DMS53 (cell line): ENCODE measurements around the gene DOK7.
A peak's percentile ranks its signal among the peaks of the same experiment; 100 is the strongest.

Experiments used
- DNase-seq: peaks from one replicate; lab custom pipeline; 2025; lab: John Stamatoyannopoulos, UW

DOK7 gene

DNA sequence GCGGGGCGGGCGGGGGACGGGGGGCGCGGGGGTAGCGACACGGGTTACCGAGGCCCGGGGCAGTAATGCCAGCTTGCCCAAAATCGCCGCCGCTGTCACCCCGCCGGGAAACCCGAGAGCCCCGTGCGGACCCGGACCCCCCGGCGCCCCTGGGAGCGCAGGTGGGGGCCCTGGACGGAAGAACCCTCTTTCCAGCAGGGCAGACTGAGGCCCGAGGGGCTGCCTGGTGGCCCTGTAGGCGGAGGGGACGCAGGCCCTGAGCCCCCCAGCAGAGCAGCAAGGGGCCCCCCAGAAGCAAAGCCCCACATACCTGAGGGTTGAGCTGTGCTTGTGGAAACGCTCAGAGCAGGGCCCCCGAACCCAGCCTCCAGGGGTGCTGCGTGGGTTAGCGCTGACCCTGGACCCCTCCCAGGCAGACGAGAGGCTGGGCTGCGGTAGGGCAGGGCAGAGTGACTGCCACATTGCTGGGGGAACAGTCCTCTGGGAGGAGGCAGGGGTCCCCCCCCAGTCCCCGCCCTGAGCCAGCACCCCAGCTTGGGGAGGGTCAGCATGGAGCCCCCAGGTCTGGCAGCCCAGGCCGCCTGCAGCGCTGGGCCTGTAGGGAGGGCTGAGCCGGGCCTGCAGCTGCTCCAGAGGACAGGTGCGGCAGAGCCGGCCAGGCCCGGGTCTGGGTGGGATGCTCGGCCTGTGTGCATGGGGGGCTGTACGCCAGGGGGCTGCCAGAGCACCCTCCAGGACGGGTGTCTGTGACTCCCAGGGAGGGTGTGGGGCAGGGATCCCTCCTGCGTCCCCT lies 646 bp downstream of the DOK7 start:
- no peak for DNase-seq

DNA sequence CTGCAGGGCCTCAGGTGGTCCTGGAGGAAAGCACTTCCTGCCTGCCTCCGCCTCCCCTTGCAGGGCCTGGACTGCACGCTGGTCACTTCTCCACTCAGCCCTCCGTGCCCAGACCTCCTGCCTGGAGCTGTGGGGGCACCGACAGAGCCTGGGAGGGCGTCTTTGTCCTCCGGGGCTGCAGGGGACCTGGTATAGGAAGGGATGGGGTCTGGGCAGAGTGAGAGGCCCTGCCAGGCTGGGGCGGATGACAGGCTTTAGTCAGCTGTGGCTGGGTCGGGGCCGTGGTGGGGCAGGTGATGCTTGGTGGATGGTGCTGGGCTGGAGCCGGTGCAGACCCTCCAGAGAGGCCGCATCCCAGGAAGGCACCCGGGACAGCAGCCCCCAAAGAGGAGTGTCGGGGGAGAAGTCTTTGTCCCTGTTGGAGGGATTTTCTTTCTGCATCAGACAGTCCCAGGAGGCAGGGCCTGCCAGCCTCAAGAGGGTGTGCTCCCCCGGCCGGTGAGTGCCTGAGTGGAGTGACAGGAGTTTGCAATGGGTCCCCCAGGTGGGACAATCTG lies 1.3 kb downstream of the DOK7 start:
- no peak for DNase-seq

DNA sequence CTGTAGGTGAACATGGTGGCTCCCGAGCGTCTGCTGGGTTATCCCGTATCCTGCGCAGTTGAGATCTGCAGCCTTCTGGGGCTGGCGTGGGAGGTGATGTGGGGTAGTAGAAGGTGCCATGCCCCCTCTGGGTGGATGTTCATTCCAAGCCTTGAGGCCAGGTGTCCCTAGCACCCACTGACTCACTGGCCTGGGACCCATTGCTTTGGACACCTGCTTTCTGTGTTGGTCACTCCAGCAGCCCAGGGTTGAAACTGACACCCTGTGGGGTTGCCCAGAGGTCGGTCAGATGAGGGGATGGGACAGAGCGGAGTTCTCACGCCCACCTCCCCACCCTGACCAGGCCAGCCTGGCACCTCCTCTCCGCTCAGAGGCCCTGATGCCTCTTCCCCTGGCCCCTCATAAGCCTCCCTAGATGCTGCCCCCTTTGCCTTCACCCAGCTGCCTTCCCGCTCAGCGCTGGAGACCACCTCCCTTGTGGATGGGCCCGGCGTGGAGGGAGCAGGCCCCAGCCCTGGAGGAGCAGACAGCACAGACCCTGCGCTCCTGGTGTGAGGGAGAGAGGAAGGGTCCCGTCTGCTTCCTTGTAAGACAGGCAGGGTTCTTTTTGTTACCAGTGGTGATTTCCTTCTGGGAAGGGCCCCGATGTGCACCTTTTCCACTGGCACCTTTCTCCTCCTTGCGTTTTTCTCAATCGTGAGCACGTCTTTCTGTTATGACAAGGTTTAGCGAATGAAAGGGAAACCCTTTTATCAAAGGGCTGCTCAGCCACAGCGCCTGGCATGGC lies 2.0 kb downstream of the DOK7 start:
- DNase-seq, result no peak

DNA sequence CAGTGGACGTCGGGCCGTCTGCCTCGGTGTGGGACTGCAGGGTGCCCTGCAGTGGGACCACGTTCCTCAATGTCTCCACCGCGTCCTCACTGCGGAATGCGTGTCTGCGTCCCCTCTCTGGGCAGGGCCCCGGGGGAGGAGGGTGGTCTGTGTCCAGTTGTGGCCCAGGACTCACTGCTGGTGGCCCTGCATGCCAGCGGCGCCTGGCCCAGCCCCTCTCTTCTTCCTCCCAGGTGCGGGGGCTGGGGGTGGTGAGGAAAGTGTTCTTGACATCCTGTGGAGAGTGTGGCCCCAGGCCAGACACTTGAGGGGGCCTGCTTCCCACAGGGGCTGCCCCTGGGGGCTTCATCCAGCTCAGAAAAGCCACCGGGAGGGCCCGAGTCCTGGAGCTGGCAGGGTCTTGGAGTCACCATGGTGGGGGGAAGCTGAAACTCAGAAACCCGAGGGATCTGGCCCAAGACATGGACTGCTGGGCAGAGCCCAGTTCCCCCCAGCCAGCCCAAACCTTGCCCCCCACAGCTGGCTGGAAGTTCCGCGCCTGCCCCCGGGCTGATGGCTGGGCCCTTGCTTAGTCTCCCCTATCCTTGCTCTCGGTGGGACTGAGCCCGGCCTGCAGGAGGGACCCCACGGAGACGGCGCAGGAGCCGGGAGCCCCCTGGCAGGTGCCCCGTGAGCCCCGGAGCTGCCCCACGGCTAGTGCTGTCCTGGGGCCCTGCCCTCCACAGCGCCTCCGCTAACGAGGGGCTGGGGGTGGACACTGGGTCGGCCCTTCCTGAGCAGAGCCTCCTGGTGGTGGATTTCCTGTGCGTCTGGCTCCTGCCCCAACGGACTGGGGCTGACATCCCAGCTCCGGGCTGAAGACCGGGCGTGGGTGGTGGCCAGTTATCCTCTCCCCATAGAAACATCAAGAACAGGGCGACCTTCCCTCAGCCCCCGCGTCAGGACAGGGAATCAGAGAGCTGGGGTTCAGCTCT lies 2.9 kb downstream of the DOK7 start:
- no peak for DNase-seq

GRCh38 chr4:3466691-3467600 lies 3.8 kb downstream of the DOK7 start:
- no peak for DNase-seq

- no peak for DNase-seq
Measured at GRCh38 chr4:3467601-3468031, 4.5 kb downstream of the DOK7 start.

DNA sequence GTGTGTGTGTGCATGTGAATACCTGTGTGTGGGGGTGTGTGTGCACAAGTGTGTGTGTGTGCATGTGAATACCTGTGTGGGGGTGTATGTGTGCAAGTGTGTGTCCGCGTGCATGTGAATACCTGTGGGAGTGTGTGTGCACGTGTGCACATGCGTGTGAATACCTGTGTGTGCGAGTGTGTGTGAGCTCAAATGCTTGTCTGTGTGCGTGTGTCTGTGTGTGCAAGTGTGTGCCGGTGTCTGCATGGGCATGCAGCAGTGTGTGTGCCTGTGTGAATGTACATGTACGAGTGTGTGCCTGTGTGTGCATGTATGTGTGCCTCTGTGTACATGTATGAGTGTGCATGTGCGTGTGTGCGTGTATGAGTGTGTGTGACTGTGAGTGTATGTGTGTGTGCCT lies 5.0 kb downstream of the DOK7 start:
- DNase-seq, result no peak

DNA sequence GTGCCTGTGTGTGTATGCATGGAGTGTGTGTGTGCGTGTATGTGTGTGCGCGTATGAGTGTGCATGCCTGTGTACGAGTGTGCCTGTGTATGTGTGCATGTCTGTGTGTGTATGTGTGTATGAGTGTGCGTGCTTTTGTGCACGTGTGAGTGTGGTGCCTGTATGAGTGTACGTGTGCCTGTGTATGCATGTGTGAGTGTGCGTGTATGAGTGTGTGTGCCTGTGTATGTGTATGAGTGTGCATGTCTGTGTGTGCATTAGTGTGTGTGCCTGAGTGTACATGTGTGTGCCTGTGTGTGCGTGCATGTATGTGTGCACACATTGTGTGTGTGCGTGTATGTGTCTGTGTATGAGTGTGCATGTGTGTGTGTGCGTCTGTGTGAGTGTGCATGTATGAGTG lies 5.7 kb downstream of the DOK7 start:
- no peak for DNase-seq

- no peak for DNase-seq
Measured at GRCh38 chr4:3469386-3470243, 6.5 kb downstream of the DOK7 start.

GRCh38 chr4:3470244-3471097 lies 7.4 kb downstream of the DOK7 start:
- peak; percentile 49 for DNase-seq

DNA sequence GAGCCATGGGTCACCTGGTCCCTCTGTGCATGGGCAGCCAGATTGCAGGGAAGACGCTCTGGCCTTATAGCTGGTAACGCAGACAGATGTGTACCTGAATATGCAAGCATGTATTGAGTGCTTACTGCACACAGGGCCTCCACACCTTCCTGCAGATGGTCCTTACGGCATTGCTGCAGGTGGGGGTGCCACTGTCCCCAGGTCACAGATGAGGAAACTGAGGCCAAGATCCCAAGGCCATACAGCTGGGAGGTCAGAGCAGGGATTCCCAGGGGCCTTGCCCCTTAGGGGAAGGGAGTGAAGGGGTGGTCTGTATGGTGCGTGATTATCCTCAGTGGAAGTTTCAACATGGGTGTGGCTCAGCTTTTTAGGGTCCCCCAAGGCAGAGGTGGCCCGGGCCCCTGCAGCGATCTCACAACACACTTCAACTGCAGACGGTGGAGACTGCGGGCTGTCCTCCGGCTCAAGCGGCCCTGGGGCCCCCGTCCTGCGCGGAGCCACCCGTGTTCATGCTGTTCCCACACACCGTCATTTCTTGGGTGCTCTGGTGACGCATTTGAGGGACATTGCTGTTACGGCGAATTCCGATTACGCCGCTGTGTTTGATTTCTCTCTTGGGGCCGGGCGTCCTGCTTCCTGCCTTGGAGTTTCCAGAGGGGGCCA lies 8.1 kb downstream of the DOK7 start:
- DNase-seq, result no peak

GRCh38 chr4:3471886-3472285 lies 8.8 kb downstream of the DOK7 start:
- DNase-seq, result no peak

- DNase-seq, result peak; percentile 65
Measured at GRCh38 chr4:3472411-3473141, 9.5 kb downstream of the DOK7 start.

DNA sequence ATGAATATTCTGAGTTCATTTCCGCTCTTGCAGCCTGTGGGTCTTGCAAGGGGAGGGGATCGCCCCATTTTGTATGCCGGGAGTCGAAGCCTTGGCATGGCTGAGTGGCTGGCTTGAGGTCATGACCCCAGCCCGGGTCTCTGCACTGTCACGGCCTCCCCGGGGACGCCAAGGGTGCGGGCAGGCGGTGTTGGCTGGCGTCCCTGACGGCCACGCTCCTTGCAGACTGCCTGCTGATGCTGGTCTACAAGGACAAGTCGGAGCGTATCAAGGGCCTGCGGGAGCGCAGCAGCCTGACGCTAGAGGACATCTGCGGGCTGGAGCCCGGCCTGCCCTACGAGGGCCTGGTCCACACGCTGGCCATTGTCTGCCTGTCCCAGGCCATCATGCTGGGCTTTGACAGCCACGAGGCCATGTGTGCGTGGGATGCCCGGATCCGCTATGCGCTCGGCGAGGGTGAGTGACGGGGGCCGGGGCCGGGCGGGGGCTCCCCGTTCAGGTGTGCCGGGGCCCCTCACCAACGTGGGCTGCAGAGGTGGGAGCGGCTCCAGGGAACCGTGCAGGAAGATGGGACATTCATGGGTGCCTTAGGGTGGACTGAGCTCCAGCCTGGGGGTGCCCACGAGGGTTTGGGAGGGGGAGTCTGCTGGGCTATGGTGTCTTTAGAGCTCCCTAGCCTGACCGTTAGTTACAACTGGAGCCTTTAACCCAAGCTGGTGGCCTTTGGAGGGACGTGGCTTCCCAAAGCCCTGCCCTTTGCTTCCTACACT lies 10.3 kb downstream of the DOK7 start:
- DNase-seq, result no peak

DNA sequence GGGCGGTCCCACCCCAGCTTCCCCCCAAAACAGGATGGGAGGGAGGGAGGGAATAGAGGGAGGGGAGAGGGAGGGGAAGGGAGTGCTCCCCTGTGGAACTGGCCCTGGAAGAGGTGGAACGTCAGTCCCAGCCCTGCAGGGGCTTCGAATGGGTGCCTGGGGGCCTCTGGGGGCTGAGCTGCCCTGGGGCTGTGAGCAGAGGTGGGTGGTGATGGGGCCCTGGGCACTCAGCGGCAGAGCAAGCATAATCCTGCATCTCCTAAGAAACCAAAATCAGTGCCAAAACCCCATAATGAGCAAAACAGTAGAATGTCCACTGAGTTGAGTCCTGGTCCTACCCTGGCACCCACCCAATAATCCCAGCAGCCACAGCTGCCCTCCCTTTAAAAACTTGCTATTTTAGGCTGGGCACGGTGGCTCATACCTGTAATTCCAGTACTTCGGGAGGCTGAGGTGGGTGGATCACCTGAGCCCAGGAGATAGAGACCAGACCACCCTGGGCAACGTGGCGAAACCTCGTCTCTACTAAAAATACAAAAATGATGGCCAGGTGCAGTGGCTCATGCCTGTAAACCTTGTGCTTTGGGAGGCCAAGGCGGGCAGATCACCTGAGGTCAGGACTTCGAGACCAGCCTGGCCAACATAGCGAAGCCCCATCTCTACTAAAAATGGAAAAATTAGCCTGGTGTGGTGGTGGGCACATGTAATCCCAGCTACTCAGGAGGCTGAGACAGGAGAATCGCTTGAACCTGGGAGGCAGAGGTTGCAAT lies 11.1 kb downstream of the DOK7 start:
- no peak for DNase-seq
